AG04449 (cell line): ENCODE data around the gene P3H2.

Experiments used
- CTCF ChIA-PET: fragments of 350-600 bp; formaldehyde crosslinking; extraction: SDS; loops from one replicate; lab custom pipeline; 2021; ENCODE audit warnings: antibody characterized with exemption; lab: Yijun Ruan, JAX
- POLR2A ChIA-PET: fragments of 400-600, 350-600 bp; formaldehyde crosslinking; extraction: SDS; loops from one replicate; lab custom pipeline; 2020; ENCODE audit warnings: antibody characterized with exemption, inconsistent platforms; lab: Yijun Ruan, JAX
- DNase-seq: peaks from one replicate; pipeline ENCODE4 v3.0.0-alpha.2; 2010; ENCODE audit warnings: low read depth, low spot score
- H3K4me3 ChIP-seq: 2 replicates; pipeline ENCODE4 v1.5.1; 2011; ENCODE audit warnings: low read depth, mild to moderate bottlenecking, control low read depth, low read length
- CTCF ChIP-seq: IDR thresholded peaks from one replicate; pipeline ENCODE4 v1.5.1; 2011; ENCODE audit warnings: mild to moderate bottlenecking, moderate library complexity, low read length, control low read depth, inconsistent platforms; ENCODE audit not compliant: insufficient read depth; ENCODE audit errors: missing control alignments

Gene P3H2

GRCh38 chr3:190142041-190142440 lies 21.3 kb upstream of the P3H2 start:
- CTCF ChIA-PET: no interaction called here
- DNase-seq: no peak
- no peak for TF ChIP-seq CTCF
- POLR2A ChIA-PET: no interaction called here
- H3K4me3 ChIP-seq: no peak overlapping the region

GRCh38 chr3:190139365-190139764 lies 18.7 kb upstream of the P3H2 start:
- DNase-seq: no peak
- TF ChIP-seq CTCF: no peak
- ChIA-PET POLR2A (no interaction called here), CTCF (no interaction called here)
- H3K4me3 ChIP-seq: no peak overlapping the region

GRCh38 chr3:190132371-190132770 lies 11.7 kb upstream of the P3H2 start:
- no peak overlapping the region for H3K4me3 ChIP-seq
- POLR2A ChIA-PET: no interaction called here
- no peak for DNase-seq
- CTCF ChIA-PET: interaction anchor here (0.8 to 1.4 kb wide), 3 partner anchors 8 to 165 kb away, joined by 3 to 4 read pairs (median 3); no protein-coding TSS in a partner anchor
- no peak for TF ChIP-seq CTCF

GRCh38 chr3:190131329-190131728 lies 10.6 kb upstream of the P3H2 start:
- no peak for TF ChIP-seq CTCF
- DNase-seq: no peak
- POLR2A ChIA-PET: no interaction called here
- CTCF ChIA-PET: interaction anchor here (0.8 to 1.4 kb wide), 3 partner anchors 9 to 23 kb away, joined by 3 to 4 read pairs (median 4); partner anchors contain the start of gene P3H2
- H3K4me3 ChIP-seq: no peak overlapping the region

GRCh38 chr3:190130696-190131095 lies 10.0 kb upstream of the P3H2 start:
- TF ChIP-seq CTCF: no peak
- DNase-seq: no peak
- no peak overlapping the region for H3K4me3 ChIP-seq
- ChIA-PET POLR2A (interaction anchor here (0.5 to 0.9 kb wide), 2 partner anchors 9 to 67 kb away, joined by 4 read pairs; no protein-coding TSS in a partner anchor), CTCF (interaction anchor here (0.8 to 1.4 kb wide), 2 partner anchors 11 to 24 kb away, joined by 4 read pairs; partner anchors contain the start of gene P3H2)

- no peak for TF ChIP-seq CTCF
- CTCF ChIA-PET: interaction anchor here (1.4 kb wide), 1 partner anchor 10 kb away, joined by 4 read pairs; the partner anchor contains the start of gene P3H2
- no peak overlapping the region for H3K4me3 ChIP-seq
- DNase-seq: no peak
- POLR2A ChIA-PET: interaction anchor here (0.9 kb wide), 1 partner anchor 9 kb away, joined by 4 read pairs; no protein-coding TSS in a partner anchor
Observed at GRCh38 chr3:190130037-190130436, 9.3 kb upstream of the P3H2 start.
